ENCODE data around the gene CHCHD6. TPM values are rescaled to one million over a fixed set of nuclear protein-coding genes. Genes with fewer than 3 reads are reported as not detected.

Gene CHCHD6
- total RNA-seq, 1 experiment from 2014 or later = 36.3 TPM

- no peak overlapping the region for H3K9ac ChIP-seq (ENCODE audit: low read length)
- H3K4me1 ChIP-seq (ENCODE audit: control insufficient read depth in 1 of 2, insufficient read depth in 2 of 2, low read length in 2 of 2) = peaks cover 0 to 3% of the 10 kb centered on the region in 2 experiments; a peak in 1 of 4 replicates
- 0 out of 2 replicates have a peak, but pooled peaks cover 3% of the 10 kb centered on the region for H3K79me2 ChIP-seq (ENCODE audit: insufficient read depth, low read length)
- DNase-seq (ENCODE audit: low read depth, low spot score) (no peak), ATAC-seq (no peak)
- ChIA-PET RAD21 (ENCODE audit: low non-redundant PET in 1 of 2, low total read pairs in 2 of 2, uncharacterized antibody in 2 of 2, unreplicated experiment in 2 of 2) (no interaction called here), POLR2A (no interaction called here), CTCF (no interaction called here)
- H3K9me2 ChIP-seq (ENCODE audit: insufficient read depth) = no peaks in the 10 kb centered on the region
- H3K36me3 ChIP-seq (ENCODE audit: control insufficient read depth in 1 of 2, insufficient read depth in 2 of 2, low read length in 2 of 2) = 0 out of 4 replicates have a peak, but pooled peaks cover 0 to 4% of the 10 kb centered on the region in 2 experiments
- intact Hi-C loops (cut with micrococcal nuclease) = no loop called here
- H3K4me3 ChIP-seq (replicated peaks in 1 of 2; ENCODE audit: low read depth in 1 of 2, low read length in 2 of 2) = no peak overlapping the region
- no peak overlapping the region for H2AFZ ChIP-seq (ENCODE audit: low read depth, low read length, poor library complexity, severe bottlenecking)
- no peak overlapping the region for H3K27ac ChIP-seq (ENCODE audit: low read depth, low read length)
- BruUV-seq (replicated peaks) = no TSS peak
- H3K9me3 ChIP-seq (ENCODE audit: control insufficient read depth in 1 of 2, insufficient read depth in 1 of 2, low read depth in 1 of 2, low read length in 2 of 2) = no peaks in the 10 kb centered on the region
- H4K20me1 ChIP-seq (ENCODE audit: insufficient read depth) = no peaks in the 10 kb centered on the region
- no peaks in the 10 kb centered on the region for H3K27me3 ChIP-seq (ENCODE audit: insufficient read depth, low read length)
- no peak for TF ChIP-seq FOSL1 (IDR thresholded peaks at IDR 0.05; ENCODE audit: low read depth)
- TF ChIP-seq POLR2AphosphoS5 (IDR thresholded peaks at IDR 0.05; ENCODE audit: low read depth, low read length) = no peak
- no peak for TF ChIP-seq SIN3A (IDR thresholded peaks at IDR 0.05; ENCODE audit: low read depth)
- no peak for TF ChIP-seq REST (IDR thresholded peaks at IDR 0.05; ENCODE audit: low read depth)
- TF ChIP-seq ZFX (IDR thresholded peaks at IDR 0.05) = no peak
- TF ChIP-seq EGR1 (IDR thresholded peaks at IDR 0.05; ENCODE audit: low read depth) = no peak
- no peak for TF ChIP-seq YY1 (IDR thresholded peaks at IDR 0.05; ENCODE audit: extremely low read depth, insufficient replicate concordance, low read depth, low read length)
- TF ChIP-seq EZH2phosphoT487 (IDR thresholded peaks at IDR 0.05; ENCODE audit: borderline replicate concordance) = no peak
- TF ChIP-seq CEBPB (IDR thresholded peaks at IDR 0.05; ENCODE audit: low read depth) = no peak
- no peak for TF ChIP-seq ZBTB33 (IDR thresholded peaks at IDR 0.05; ENCODE audit: extremely low read depth, insufficient replicate concordance, low read length)
- no peak for TF ChIP-seq ZNF274 (IDR thresholded peaks at IDR 0.05; ENCODE audit: low read depth, low read length)
- no peak for TF ChIP-seq TCF7L2 (IDR thresholded peaks at IDR 0.05; ENCODE audit: borderline replicate concordance, extremely low read depth, insufficient read depth, insufficient read length)
- no peak overlapping the region for H3K4me2 ChIP-seq (ENCODE audit: low read length)
These were observed 305.5 kb downstream of the CHCHD6 start for GRCh38 chr3:127009531-127009930.

Other genes starting within 250 kb of the CHCHD6 start
- gene ZXDC, start 228.3 kb upstream of the CHCHD6 start, total RNA-seq (2021; ENCODE audit: unreplicated experiment) = 29.9 TPM
- gene UROC1, start 186.5 kb upstream of the CHCHD6 start, total RNA-seq (2021; ENCODE audit: unreplicated experiment) = not detected
- 0.91 TPM for gene CHST13, start 180.1 kb upstream of the CHCHD6 start, total RNA-seq (2021; ENCODE audit: unreplicated experiment)
- gene C3orf22, start 145.3 kb upstream of the CHCHD6 start, total RNA-seq (2021; ENCODE audit: unreplicated experiment) = not detected
- gene TXNRD3, start 49.1 kb upstream of the CHCHD6 start, total RNA-seq (2021; ENCODE audit: unreplicated experiment) = 19.3 TPM

Measured in HCT116 (cell line).